Left kidney (tissue), 2 donors: ENCODE measurements around the gene SLC8A1. TPM values are rescaled to one million over a fixed set of nuclear protein-coding genes. Genes with fewer than 3 reads are reported as not detected.

Source experiments
- DNase-seq: peaks from one replicate; pipeline ENCODE4 v3.0.0-alpha.2; 2013
- polyA plus RNA-seq: library from polyadenylated mRNA; unstranded; fragments of 120-200 nt; gene quantifications from one replicate; pipeline ENCODE4 v1.2.1, GENCODE V29; 2013; ENCODE audit not compliant: insufficient read length

SLC8A1 gene
- polyA plus RNA-seq, 1 donor: 73.0 TPM

DNA sequence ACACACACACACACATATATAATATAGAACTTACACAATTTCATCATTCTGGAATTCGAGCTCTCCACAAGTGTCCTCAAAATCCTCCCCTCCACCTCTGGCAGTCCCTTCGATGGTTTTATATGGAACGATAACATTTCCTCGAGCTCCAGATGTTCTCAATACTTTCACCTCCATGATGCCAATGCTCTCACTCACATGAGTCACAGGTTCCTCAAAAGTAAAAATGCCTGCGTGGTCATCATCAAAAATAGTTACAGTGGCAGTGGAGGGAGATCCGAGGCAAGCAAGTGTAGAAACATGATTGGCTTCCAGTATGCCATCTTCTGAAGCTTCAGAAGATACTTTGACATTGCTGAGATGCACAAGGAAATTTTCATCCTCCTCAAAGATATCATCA, 23.5 kb downstream of the SLC8A1 start:
- no peak for DNase-seq

GRCh38 chr2:40421631-40422297, 30.1 kb downstream of the SLC8A1 start:
- no peak for DNase-seq

DNA sequence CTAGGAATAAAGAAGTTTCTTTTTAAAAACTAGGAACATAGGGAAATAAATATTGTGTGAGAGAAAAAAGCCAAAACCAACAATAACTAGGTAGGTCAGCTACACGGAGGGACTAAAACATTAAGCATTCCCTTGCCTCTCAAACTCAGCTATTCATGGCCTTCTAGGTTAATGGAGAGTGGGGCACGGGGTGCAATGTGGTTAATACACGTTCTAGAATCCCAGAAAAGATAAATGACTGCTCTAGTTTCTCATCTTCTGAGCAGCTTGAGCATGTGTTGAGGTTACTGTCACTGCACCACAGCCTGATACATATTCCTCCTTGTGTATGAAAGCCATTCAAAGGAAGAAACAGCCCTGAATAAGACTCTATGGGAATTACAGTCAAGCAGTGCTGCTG, 31.4 kb downstream of the SLC8A1 start:
- DNase-seq: no peak

DNA sequence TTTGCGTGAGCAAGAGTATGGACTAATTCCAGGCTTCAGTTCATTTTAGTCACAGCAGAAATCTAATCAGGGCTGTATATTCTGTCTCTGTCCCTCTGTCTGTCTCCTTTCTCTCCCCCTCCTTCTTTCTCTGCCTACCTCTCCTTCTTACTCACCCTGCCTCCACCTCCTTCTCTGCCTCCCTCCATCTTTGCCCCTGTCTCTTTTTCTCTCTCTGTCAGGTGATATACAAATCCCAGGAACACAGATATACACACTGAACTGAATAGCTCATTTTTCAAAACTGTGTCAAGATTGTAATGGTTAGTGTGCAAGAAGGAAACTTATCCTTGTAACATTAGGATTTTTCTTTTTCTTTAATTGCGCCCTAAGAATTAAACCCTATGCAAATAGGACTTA, 32.5 kb downstream of the SLC8A1 start:
- no peak for DNase-seq

- no peak for DNase-seq
These were observed 33.1 kb downstream of the SLC8A1 start for GRCh38 chr2:40418614-40419363.

DNA sequence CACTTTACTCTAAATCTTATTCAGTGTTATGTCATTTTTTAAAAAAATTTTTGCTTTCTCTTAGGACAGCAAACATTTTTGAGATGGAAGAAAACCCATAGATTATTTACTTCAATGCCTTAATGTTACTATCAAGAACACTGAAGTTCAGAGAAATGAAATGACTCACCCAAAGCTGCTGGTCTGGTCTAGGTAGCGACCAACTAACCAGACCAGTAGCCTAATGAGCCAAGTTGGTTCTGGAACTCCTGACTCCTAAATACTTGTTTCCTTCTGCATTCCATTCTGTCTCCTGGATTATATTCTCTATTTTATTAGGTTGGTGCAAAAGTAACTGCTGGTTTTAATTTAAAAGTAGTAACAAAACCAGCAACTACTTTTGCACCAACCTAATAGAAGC, 35.4 kb downstream of the SLC8A1 start:
- no peak for DNase-seq

DNA sequence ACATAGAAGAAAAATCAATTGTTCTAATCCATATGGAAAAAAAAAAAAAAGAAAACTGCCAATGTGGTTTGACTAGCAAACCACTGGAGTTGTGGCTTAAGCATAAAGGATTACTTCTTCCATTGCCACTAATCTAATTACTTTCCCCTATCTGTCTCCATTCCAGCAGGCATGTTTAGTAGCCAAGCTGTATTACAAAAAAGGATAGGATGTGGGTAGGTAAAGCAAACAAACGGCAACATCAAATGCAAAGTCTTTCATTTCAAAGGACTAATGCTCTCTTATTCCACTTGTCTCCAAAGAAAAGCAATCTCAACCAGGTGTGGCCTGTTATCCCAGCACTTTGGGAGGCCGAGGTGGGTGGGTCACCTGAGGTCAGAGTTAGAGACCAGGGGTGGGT, 36.5 kb downstream of the SLC8A1 start:
- DNase-seq: no peak

GRCh38 chr2:40412456-40412855, 39.4 kb downstream of the SLC8A1 start:
- DNase-seq: no peak

- no peak for DNase-seq
These were observed 41.2 kb downstream of the SLC8A1 start for GRCh38 chr2:40410695-40411094.

GRCh38 chr2:40409734-40410133, 42.2 kb downstream of the SLC8A1 start:
- no peak for DNase-seq

GRCh38 chr2:40406485-40407289, 45.2 kb downstream of the SLC8A1 start:
- DNase-seq: no peak

DNA sequence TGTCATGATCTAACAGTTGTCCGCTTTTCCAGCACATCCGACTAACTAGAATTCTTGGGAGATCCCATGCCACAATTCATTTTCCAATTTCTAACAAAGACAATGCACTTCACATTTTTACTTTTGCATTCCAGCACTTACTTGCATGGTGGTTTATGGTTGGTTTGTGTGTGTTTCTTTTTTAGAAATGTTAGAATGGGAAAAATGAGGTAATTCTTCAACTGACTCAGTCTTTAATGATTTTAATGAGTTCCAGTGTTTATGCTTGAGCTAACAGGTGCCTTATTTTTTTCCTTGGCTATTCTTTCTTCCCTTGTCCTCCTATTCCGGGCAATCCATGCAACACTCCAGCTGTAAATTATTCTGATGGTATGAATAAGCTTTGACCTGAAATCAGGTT, 46.4 kb downstream of the SLC8A1 start:
- no peak for DNase-seq

GRCh38 chr2:40404517-40404916, 47.4 kb downstream of the SLC8A1 start:
- DNase-seq: no peak

- DNase-seq: no peak
These were observed 48.6 kb downstream of the SLC8A1 start for GRCh38 chr2:40403233-40403836.

DNA sequence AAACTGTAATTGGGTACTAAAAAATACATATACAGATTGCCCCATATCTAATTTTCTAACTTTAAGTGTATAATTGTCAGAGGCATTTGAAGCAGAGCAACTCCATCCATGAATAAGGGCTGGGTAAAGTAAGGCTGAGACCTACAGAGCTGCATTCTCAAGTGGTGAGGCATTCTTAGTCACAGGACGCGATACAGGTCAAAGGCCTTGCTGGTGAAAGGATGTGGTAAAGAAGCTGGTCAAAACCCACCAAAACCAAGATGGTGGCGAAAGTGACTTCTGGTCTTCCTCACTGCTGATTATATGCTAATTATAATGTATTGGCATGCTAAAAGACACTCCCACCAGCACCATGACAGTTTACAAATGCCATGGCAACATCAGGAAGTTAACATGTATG, 50.0 kb downstream of the SLC8A1 start:
- no peak for DNase-seq

GRCh38 chr2:40400336-40400953, 51.4 kb downstream of the SLC8A1 start:
- DNase-seq: no peak

DNA sequence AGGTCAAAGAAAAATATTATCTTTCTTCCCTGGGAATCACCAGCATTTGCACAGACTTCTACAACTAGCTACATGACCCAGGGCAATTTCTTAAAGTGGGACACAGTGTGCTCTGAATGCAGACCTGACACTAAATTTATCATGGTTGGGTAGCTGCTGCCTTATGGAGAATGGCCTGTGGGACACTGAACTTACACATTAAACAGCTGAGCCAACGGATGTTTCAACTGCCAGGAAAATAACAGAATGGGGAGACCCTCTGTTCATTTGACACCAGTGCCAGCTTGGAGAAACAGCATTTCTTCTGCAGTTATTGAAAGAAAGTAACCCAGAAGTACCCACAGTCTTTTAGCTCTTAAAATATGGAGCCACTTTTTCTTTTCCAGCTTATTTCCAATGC, 54.1 kb downstream of the SLC8A1 start:
- no peak for DNase-seq

GRCh38 chr2:40396124-40396523, 55.8 kb downstream of the SLC8A1 start:
- no peak for DNase-seq

DNA sequence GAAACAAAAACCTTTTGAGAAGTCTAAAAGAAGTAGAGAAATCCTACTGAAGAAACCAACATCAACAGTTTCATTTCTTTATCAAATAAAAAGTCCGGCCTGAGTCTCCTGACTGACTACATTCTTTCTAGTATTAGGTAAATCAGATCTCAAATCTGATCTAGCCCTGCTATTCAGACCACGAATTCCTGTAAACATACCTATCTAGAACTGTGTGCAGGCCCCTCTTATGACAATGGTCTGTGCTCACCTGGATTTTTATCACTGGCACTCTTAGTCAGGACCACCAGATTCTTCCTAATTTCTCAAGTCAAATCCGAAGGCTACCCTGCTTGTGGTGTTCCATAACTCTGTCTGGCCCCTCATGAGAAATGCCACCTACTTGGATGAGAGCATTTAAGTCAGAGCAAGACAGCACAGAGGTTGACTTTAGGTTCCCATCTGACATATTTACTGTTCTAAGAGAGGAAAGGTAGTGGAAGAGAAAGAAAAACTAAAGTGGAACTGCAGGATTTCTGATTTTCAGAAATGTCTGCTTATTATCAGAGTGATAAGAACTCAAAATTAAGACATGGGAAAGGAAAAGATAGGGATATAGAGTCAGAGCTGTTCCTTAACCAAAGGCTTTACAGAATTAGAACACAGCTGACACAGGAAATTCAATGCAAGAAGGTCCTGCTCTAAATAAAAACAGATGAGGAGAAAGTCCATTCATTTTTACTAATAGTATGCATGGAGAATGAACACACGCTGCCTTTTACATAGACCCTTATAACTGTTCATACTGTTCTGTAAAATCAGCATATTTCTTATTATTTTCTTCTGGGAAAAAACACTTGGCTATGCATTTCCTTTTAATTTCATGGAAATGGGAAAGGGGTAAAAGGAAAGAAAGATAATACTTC, 56.5 kb downstream of the SLC8A1 start:
- no peak for DNase-seq

- DNase-seq: no peak
These were observed 57.3 kb downstream of the SLC8A1 start for GRCh38 chr2:40394597-40394996.

- no peak for DNase-seq
These were observed 57.9 kb downstream of the SLC8A1 start for GRCh38 chr2:40394031-40394430.
